Colonic mucosa (tissue), 4 donors: Measurements from ENCODE around the gene RHBDL1. TPM values are rescaled to one million over a fixed set of nuclear protein-coding genes. Genes with fewer than 3 reads are reported as not detected.
"Not testable (repeated sequence)": the region's sequence is repeated elsewhere in the genome, so short reads cannot be mapped to it uniquely, and the experiment has no call there.

ENCODE experiments used
- DNase-seq: peaks from one replicate; pipeline ENCODE4 v3.0.0-alpha.2; 2020
- H3K27ac ChIP-seq: fragments of 200-600 bp; one replicate; pipeline ENCODE4 v1.8.0; 2021
- H3K27me3 ChIP-seq: fragments of 200-600 bp; one replicate; pipeline ENCODE4 v1.8.0; 2021
- H3K36me3 ChIP-seq: fragments of 200-600 bp; one replicate; pipeline ENCODE4 v1.8.0; 2021
- H3K4me1 ChIP-seq: fragments of 200-600 bp; one replicate; pipeline ENCODE4 v1.8.0; 2021; ENCODE audit warnings: mild to moderate bottlenecking
- H3K4me3 ChIP-seq: fragments of 200-600 bp; one replicate; pipeline ENCODE4 v1.8.0; 2021
- H3K9ac ChIP-seq, 2 donors: one replicate each; pipeline ENCODE4 v1.7.0; 2013; ENCODE audit warnings: control low read depth in 2 of 2, low read depth in 2 of 2, low read length in 2 of 2
- H3K9me3 ChIP-seq: fragments of 200-600 bp; one replicate; pipeline ENCODE4 v1.8.0; 2021
- CTCF ChIP-seq: fragments of 200-600 bp; IDR thresholded peaks from one replicate; pipeline ENCODE4 v1.8.0; 2022; ENCODE audit warnings: antibody characterized with exemption, mild to moderate bottlenecking
- intact Hi-C: fragments of 100-400 bp; cut with DNase I; formaldehyde crosslinking; loops from one replicate; pipeline ENCODE4 v1.14.1; 2022
- total RNA-seq, 2 donors: library from RNA; stranded (reverse); fragmentation: NEBNext Ultra II Directional in 1 of 2; extraction: Animal tissue kit (Norgen Biotek cat#: 25700) in 1 of 2; gene quantifications; one replicate each; pipeline ENCODE4 v1.2.1, GENCODE V29; 2021
- donor health status: healthy.
- donor health status: DM: no; HTN: no; CAD: no.
- donor health status: DM: no; HTN: no; CAD: no.

RHBDL1 gene
- total RNA-seq, 2 donors from 2014 or later: 4.0 to 5.7 TPM

- H3K4me3 ChIP-seq: no peak overlapping the region
- H3K27ac ChIP-seq: no peak overlapping the region
- peaks cover 6% of the 10 kb centered on the region for H3K36me3 ChIP-seq
- no peaks in the 10 kb centered on the region for H3K9me3 ChIP-seq
- H3K9ac ChIP-seq: no peak overlapping the region
- H3K4me1 ChIP-seq: peaks cover 41% of the 10 kb centered on the region
- TF ChIP-seq CTCF: peak; percentile 44
- intact Hi-C loops: no loop called here
- peak; percentile 70 for DNase-seq
- H3K27me3 ChIP-seq: no peaks in the 10 kb centered on the region
These were observed 10.5 kb downstream of the RHBDL1 start for GRCh38 chr16:685967-686366.

GRCh38 chr16:686459-687260 is 11.2 kb downstream of the RHBDL1 start:
- H3K9ac ChIP-seq: no peak overlapping the region
- no peak for DNase-seq
- H3K9me3 ChIP-seq: no peaks in the 10 kb centered on the region
- H3K27me3 ChIP-seq: no peaks in the 10 kb centered on the region
- H3K4me1 ChIP-seq: peaks cover 34% of the 10 kb centered on the region
- intact Hi-C loops: no loop called here
- no peak overlapping the region for H3K4me3 ChIP-seq
- no peak for TF ChIP-seq CTCF
- peaks cover 6% of the 10 kb centered on the region for H3K36me3 ChIP-seq
- H3K27ac ChIP-seq: no peak overlapping the region

GRCh38 chr16:687499-687898 is 12.0 kb downstream of the RHBDL1 start:
- peaks cover 4% of the 10 kb centered on the region for H3K36me3 ChIP-seq
- intact Hi-C loops: no loop called here
- H3K4me3 ChIP-seq: no peak overlapping the region
- no peaks in the 10 kb centered on the region for H3K9me3 ChIP-seq
- no peak for DNase-seq
- no peak overlapping the region for H3K27ac ChIP-seq
- no peak overlapping the region for H3K9ac ChIP-seq
- peaks cover 3% of the 10 kb centered on the region for H3K27me3 ChIP-seq
- TF ChIP-seq CTCF: no peak
- peaks cover 26% of the 10 kb centered on the region for H3K4me1 ChIP-seq

- H3K9ac ChIP-seq: peak overlapping the region; percentile 79 to 89
- no peak overlapping the region for H3K27ac ChIP-seq
- H3K27me3 ChIP-seq: peaks cover 17% of the 10 kb centered on the region
- no peak for TF ChIP-seq CTCF
- H3K36me3 ChIP-seq: no peaks in the 10 kb centered on the region
- H3K4me3 ChIP-seq: peak overlapping the region; percentile 75
- intact Hi-C loops: no loop called here
- peaks cover 20% of the 10 kb centered on the region for H3K4me1 ChIP-seq
- no peak for DNase-seq
- no peaks in the 10 kb centered on the region for H3K9me3 ChIP-seq
These were observed 13.9 kb downstream of the RHBDL1 start for GRCh38 chr16:689175-689897.

GRCh38 chr16:691242-691641 is 15.8 kb downstream of the RHBDL1 start:
- Histone ChIP-seq H3K27me3 (peaks cover 23% of the 10 kb centered on the region), H3K4me1 (peaks cover 18% of the 10 kb centered on the region)
- H3K9me3 ChIP-seq, H3K9ac ChIP-seq, H3K36me3 ChIP-seq, H3K27ac ChIP-seq, DNase-seq, H3K4me3 ChIP-seq, intact Hi-C loops: not testable (repeated sequence)
